IPS-NIHi11 (cell line): Measurements from ENCODE around the gene B4GALT1.
"Not testable (repeated sequence)": the region's sequence is repeated elsewhere in the genome, so short reads cannot be mapped to it uniquely, and the experiment has no call there.

Experiments used
- DNase-seq: peaks from one replicate; pipeline ENCODE4 v3.0.0; 2012; ENCODE audit warnings: mixed read lengths, low spot score

The B4GALT1 gene

DNA sequence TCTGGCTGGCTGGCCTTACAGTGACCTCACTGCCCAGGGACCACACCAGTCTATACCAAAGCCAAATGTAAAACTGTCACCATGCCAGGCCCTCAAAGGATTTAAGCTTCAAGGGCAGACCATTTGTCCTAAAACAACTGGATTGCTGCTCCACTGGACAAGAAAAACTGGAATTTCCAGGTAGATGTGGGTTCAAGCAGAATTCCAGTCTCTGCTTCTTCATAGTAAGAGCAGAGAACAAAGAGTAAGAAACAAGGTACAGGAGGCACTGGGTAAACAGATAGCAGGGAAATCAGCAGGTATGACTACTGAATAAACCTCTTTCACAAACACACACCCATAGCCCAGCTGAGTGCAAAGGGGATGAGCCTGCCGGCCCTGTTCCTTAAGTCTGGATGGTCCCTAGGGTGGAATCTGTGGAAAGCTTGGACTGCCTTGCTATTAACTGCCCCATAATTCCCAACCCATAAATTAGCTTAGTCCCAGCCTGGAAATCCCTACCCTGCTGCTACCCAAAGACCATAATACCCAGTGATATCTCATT is 5.5 kb downstream of the B4GALT1 start:
- DNase-seq = no peak

DNA sequence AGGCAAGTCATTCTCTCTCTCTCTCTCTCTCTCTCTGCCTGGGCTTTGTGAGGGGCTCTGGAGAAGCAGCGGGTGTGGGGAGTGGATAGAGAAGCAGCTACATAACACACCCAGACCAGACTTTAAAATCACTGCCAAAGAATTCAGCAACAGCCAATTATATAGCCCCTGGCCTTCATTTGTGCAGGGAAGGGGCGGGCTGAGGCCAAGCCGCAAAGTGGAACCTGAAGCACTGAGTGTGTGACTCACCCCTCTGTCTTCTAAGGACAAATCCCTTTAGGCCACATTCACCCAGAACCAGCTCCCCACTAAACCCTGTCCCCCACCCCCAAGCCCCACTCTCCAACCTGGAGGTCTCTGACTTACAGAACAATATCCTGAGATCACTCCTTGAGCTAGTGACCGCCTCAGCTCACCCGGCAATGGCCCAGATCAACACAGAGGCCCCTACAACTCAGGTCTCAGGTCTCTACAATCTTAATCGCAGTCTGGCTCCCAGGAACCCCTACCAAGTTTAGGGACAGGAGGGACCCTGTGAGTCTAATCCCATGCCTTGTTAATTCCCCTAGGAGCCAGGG is 6.0 kb downstream of the B4GALT1 start:
- peak; percentile 54 for DNase-seq

DNA sequence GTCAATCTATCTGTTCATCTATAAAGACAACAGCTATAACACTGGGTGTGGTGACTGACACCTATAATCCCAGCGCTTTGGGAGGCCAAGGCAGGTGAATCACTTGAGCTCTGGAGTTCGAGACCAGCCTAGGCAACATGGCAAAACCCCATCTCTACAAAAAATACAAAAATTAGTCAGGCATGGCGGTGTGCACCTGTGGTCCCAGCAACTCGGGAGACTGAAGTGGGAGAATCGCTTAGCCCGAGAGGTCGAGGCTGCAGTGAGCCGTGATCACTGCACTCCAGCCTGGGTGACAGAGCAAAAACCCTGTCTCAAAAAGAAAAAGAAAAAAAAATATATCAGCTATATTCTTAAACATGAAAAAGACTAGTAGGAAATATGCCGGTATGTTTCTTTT is 6.7 kb downstream of the B4GALT1 start:
- not testable (repeated sequence) for DNase-seq

DNA sequence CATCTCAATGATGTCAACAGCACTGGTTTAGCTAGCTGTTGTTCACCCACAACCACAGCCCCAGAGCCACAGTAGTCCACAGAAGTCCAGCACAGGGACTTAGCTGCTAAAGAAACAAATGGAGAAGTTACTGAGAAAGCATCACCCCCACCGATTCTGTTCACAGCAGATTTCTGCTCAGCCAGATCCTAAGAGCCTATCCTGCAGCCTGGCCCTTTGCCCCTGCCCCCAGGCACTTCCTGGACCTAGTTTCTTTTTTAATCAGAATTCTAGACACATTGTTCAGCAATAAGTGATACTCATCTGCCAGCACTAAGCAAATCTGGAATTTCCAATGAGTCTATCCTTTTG is 7.4 kb downstream of the B4GALT1 start:
- no peak for DNase-seq

DNA sequence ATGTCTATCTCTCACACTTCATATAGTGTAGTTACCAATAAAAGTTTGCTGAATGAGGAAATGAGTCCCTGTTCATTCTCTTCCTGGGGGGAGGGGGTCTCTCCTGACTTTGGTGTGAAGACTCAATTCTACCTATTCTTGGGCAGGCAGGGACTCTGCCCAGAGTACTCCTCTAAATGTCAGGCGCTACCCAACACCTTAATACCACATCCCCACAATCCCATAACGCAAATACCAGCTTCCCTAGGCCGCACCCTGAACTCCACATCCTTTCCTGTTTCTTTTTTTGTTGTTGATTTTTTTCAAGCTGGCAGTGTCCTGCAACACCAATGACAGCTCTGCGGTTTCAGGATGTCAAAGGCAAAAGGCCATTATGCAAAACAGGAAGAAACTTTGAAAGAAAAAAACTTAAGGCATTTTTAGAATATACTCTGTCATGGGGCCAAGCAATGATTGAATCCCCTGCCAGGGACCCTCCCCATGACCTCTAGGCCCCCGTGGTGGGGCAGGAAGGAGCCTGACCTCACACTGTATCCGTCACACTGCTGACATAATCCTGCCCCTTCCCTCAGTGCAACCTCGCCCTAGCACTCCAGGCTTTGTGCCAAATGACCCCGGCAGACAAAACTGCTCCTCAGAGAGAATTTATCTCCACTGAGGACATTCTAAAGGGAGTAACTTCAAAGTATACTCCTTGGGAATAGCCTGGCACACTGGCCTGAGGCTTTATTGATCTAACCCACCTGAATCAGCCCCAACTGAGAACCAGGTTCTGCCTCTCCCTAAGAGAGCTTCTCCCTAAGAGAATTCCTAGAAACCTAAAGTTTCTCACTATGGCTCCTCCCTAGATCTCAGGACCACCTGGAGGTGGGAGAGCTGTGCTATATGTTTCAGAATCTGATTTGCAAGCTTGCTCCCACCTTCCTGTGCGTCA is 8.0 kb downstream of the B4GALT1 start:
- no peak for DNase-seq

DNA sequence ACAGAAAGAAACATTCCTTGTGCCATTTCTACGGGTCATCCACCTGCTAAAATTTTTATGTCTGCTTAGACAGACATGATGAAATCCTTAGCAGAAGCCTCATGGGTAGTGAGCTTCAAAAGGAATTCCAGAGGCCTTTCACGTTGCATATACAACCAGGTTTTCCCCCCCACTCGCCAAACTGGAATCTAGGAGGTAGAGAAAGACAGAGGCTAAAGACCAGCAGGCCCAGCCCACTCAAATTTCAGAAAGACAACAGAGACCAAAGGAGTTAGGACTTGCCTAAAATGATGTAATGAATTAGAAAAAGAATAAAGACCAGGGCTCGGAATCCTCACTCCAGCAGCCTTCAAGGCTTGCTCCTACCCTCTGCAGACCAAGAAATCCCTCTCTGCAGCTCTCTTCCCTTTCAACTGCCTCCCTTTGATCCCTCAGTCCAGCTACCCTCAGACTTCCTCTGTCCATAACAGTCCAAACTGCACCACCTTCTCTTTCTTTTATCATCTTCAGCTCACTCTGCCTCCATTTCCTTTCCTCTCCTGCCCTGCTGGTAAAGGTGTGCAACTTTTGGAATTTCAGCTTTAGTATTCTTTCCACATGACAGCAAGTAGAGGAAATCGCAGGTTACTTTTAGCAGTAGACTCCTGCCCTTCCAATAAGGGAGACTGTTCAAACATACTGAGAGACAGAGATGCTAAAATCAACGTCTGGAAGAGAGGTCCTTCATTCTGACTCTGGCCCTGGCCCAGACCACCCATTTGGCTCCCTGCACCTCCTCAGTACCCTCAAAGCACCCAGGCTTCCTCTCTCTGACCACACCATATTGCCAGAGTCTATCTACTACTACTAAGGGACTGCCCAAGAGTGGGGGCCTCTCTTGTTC is 8.9 kb downstream of the B4GALT1 start:
- DNase-seq = no peak

DNA sequence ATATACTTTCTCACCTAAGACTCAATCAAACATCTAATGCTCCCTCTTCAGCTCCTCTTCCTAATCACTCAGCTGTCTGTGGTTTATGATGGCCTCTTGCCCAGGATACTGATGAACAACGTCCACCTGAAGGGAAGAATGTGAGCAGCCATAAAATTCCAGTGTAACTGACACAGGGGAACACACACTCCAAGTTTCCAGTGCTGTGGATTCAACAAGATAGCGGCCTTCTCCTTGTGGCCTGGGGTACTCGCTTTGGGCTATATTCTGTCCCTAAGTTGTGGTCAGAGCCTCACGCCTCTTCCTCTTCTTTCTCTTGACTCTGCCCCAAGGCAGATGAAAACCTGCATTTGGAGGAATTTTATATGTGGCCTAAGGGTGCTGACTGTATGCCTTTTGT is 11.7 kb downstream of the B4GALT1 start:
- DNase-seq = no peak

DNA sequence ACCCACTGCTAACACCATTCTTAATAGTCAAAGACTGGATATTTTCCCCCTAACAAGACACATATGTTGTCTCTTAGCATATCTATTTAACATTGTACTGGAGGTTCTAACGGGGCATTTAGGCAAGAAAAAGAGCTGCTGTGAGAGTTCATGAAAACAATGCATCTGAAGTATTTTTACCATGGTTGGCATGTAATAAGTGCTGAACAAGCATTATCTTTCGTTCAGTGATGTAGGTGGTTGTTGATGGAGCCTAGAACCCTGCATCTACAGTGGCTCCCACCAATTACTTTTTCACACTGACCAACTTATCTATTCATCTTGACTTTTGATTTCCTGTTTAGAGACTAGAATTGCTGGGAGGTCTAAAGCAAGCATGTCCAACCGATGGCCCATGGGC is 12.8 kb downstream of the B4GALT1 start:
- DNase-seq = no peak

DNA sequence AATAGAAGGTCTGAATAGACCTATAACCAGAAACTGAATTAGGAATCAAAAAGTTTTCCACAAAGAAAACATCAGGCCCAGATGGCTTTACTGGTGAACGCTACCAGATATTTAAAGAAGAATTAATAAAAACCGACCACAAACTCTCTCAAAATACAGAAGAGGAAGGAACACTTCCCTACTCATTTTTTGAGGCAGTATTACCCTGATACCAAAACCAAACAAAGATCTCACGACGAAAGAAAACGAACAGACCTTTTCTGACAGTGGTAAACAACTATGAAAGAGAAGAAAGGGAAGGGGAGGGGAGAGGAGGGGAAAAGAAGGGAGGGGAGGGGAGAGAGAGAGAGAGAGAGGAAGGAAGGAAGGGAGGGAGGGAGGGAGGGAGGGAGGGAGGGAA is 13.5 kb downstream of the B4GALT1 start:
- DNase-seq = no peak

DNA sequence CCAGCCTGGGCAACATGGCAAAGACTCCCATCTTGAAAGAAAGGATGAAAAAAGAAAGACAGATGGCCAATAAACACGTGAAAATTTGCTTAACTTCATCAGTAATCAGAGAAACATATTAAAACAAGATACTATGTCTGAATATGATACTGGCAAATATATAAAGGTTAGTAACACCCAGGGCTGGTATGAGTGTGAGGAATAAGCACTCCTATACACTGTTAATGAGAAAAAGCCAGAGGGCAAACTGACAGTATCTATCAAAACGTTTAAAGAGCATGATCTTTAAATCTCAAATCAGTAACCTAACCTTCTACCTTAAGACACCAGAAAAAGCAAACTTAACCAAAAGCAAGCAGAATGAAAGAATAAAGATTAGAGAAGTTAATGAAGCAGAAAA is 14.1 kb downstream of the B4GALT1 start:
- DNase-seq = no peak

DNA sequence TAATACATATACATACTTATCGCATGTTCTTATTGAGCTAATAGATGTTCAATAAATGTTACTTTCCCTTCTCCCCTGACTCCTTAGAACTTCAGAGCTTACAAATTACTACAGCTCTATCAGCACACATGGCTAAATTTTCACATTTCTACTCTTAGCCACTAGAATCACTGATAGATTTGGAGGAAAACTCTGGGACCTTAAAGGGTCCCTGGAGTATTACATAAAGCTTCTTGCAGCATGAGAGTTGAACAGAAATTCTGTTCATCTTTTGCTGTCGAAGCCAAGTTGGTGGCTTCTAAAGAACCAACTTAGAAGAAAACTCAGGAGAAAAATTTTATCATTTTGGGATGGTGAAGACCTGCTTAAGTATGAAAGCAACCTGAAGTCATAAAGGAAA is 15.5 kb downstream of the B4GALT1 start:
- DNase-seq = no peak

DNA sequence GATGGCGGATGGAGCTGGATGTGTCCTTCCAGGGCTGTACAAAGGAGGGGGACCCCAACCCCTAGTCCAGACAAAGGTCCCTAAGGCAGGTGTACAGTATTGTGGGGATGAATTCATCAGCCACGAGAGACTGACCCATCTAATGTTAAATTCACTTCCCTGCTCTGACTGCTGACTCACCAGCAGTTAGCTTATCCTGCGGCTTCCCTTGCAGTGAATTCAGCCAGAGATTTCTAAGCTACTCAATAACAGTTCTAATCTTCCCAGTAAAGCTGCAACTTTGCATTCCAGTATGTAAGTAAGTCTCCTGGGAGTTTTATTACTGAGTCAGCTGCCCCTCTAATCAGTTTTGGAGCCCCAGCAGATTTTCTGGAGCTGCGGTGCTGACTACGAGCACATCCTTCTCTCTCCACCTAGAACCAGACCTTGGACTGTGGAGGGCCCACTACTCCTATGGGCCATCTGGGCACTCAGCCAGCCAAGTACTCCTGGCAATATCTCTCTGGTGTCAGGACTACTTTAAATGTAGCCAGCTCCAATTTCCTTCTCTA is 16.1 kb downstream of the B4GALT1 start:
- no peak for DNase-seq

DNA sequence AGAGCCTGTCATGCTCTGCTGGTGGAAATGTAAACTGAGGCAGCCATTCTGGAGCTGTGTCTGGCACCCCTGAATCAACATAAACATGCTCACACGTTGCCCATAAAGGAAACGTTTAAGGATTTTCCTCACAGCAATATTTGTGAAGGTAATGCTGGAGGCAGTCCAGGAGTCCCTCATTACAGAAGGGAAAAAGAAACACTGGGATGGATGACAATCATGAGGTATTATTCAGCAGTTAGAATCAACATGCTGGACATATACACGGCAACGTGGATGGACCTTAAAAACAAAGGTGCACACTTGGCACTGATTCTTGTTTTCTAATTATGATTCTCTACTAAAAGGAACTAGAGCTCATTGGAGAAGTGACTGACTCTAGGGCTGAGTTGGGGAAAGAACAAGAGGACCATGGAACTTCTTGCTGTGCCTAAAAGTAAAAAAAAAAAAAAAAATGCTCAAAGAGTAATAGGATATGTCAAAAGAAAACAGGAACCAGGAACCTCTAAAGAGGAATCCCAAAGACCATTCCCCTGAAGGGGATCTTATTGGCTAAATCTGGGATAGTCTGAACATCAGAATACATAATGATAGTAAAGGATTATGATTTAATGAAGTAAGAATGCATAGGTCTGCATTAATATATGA is 18.6 kb downstream of the B4GALT1 start:
- no peak for DNase-seq

DNA sequence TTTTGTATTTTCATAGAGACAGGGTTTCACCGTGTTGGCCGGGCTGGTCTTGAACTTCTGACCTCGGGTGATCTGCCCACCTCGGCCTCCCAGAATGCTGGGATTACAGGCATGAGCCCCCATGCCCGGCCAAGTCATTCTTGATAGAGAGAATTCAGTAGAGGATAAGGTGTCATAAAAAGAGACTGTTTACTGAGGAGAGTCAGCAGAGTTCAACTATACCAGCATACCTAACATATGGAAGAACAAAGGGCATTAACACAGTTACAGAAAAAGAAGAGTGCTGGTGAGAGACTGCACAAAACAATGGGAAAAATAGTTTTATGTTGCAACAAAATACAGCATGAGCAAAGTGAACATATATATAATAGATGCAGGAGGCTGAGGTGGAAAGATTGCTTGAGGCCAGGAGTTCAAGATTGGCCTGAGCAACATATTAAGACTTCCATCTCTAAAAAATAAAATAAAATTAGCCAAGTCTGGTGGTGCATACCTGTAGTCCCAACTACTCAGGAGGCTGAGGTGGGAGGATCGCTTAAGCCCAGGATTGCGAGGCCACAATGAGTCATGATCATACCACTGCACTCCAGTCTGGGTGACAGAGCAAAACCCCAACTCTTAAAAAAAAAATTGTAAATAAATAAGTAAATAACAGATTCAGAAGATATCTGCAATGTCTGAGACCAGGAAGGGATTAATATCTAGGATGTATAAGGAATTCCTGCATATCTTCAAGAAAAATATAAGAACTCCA is 19.5 kb downstream of the B4GALT1 start:
- DNase-seq = no peak

DNA sequence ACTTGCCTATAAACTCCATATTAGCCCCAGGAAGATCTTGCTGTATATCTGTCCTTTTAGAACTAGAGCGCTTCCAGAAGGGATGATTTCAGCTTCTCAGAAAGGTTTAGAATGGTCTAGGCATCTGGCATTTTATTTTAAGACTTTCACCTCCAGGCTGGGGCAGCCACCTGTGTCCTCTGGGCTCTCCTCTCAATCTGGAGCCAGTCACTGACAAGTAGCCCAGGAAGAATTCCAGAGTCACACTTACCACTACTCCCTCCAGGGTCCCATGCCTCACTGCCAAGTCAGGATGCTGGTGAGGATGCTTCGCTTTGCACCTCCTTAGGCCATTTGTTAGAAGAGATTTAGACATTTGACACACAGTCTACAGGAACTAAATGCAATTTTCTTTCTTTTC is 20.8 kb downstream of the B4GALT1 start:
- DNase-seq = no peak

DNA sequence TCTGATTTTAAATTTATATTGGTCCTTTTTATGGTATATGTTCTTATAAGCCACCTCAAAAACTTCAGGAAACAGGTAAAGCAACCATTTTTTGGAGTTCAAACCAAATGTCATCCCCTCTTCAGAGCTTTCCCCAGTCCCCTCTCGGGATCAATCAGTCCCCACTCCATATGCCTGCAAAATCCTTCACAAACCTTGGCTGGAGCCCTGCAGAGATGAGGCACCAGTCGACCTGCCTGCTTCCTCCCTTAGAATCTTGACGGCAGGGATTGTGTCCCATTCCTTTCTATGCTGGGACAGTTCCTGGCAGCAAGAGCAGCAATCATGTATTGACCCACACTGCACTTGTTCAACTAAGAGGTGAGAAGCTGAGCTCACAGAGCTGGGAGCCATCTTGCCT is 22.6 kb downstream of the B4GALT1 start:
- DNase-seq = no peak

DNA sequence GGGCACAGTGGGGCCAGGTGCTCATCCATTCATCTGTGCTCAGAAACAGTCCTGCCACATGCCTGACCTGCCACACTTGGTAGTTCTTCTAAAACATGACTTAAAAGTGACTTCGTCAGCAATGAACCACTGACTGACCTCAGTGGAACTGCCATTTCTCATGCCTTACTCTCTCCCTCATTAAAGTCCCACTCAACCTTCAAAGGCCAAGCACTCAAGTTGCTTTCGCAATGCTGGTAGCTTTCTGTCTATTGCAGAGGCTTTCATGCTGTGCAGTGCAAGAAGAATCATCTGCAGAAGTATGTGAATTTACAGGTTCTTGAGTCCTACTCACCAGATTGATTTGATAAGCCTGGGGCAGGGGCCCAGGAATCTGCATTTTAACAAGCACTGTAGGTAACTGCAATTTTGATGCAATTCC is 23.9 kb downstream of the B4GALT1 start:
- DNase-seq = no peak

DNA sequence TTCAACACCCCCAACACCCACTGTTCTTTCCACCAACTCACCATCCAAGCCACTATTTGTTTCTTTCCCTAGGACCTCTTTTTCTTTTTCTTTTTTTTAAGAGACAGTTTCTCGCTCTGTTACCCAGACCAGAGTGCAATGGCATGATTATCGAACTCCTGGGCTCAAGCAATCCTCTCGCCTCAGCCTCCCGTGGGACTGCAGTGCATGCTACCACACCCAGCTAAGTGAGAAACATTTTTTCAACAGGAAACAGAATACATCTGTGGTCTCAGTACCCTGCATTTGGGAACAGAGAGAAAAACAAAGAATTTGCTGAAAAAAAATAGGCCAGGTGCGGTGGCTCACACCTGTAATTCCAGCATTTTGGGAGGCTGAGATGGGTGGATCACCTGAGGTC is 24.6 kb downstream of the B4GALT1 start:
- DNase-seq = no peak

DNA sequence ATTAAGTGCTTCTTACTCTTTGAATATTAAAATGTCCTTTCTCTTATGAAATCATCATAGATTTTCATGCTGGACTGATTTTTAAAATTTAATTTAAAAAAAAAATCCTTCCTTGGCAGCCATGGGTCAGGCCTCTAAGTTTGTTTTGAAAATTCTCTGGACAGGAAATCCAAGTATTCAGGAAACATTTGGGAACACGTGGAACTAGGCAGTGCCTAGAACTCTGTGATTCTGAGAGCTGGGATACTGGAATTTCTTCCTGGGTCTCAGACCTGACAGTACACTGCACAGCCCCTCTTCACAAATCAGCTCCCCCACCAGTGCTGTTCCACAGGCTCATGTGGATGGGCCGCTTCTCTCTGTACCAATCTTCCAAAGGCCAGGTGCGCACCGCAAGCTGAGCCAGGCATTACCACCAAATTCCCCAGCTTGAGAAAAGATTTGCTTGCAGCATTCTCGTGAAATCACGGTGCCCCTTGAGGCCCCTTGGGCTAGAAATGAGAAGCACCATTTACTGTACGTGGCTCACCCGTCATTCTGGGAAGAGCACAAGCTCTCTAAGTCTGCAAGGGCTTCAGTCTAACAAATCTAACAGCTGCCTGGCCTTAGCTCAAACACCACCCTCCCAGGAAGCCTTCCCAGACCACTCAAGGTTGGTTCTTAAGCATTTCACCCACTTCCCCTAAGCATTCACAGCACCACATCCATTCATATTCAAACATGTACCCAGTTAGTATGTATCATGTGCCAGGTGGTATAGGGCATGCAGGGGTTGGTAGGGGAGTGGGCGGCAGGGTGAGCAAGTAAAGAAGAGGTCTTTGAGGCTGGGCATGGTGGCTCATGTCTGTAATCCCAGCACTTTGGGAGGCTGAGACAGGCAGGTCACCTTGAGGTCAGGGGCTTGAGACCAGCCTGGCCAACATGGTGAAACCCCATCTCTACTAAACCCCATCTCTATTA is 26.5 kb downstream of the B4GALT1 start:
- no peak for DNase-seq
